Right lobe of liver (tissue), 6 donors: Measurements from ENCODE around the gene ATG4C. TPM values are rescaled to one million over a fixed set of nuclear protein-coding genes. Genes with fewer than 3 reads are reported as not detected.
A peak's percentile ranks its signal among the peaks of the same experiment; 100 is the strongest.
"Not testable (repeated sequence)": the region's sequence is repeated elsewhere in the genome, so short reads cannot be mapped to it uniquely, and the experiment has no call there.

Source experiments
- ATAC-seq, 4 donors: fragments of 200-7000 bp; cut with Tn5 transposase; one replicate each; pipeline ENCODE4 v1.9.1; 2020; ENCODE audit warnings: mild to moderate bottlenecking in 4 of 4, moderate library complexity in 4 of 4
- DNase-seq, 3 donors: peaks; one replicate each; pipeline ENCODE4 v3.0.0-alpha.2; 2020
- H3K27ac ChIP-seq, 3 donors: fragments of 200-600 bp; one replicate each; pipeline ENCODE4 v1.8.0; 2022
- H3K27me3 ChIP-seq, 2 donors: fragments of 200-600 bp; one replicate each; pipeline ENCODE4 v1.8.0; 2022
- H3K36me3 ChIP-seq, 4 donors: fragments of 200-600 bp; sonication (generic) in 1 of 4; one replicate each; pipeline versions ENCODE4 v1.5.1 to v1.8.0; 2017 to 2022; ENCODE audit warnings: control low read depth in 1 of 4
- H3K4me1 ChIP-seq, 4 donors: fragments of 200-600 bp; sonication (generic) in 1 of 4; one replicate each; pipeline versions ENCODE4 v1.5.1 to v1.8.0; 2017 to 2022; ENCODE audit warnings: control low read depth in 1 of 4
- H3K4me3 ChIP-seq, 3 donors: fragments of 200-600 bp; one replicate each; pipeline ENCODE4 v1.8.0; 2022
- H3K9me3 ChIP-seq, 4 donors: fragments of 200-600 bp; sonication (generic) in 1 of 4; one replicate each; pipeline versions ENCODE4 v1.5.1 to v1.8.0; 2017 to 2022; ENCODE audit warnings: control low read depth in 1 of 4
- CTCF ChIP-seq, 4 donors: fragments of 200-600 bp in 3 of 4; fragments of 450-650 bp in 1 of 4; IDR thresholded peaks; one replicate each; pipeline versions ENCODE4 v1.5.1 to v1.8.0; 2016 to 2022; ENCODE audit warnings: antibody characterized with exemption in 4 of 4, mild to moderate bottlenecking in 2 of 4
- POLR2A ChIP-seq: fragments of 450-650 bp; IDR thresholded peaks from one replicate; pipeline ENCODE4 v1.6.1; 2017; ENCODE audit warnings: antibody characterized with exemption, mild to moderate bottlenecking
- WGBS: methylation state at CpG from one replicate; pipeline ENCODE4 v1.1.6; 2018; ENCODE audit warnings: low coverage, low lambda C conversion rate; ENCODE audit not compliant: insufficient coverage; ENCODE audit errors: missing lambda C conversion rate; 5-methylcytosine and 5-hydroxymethylcytosine counted together
- intact Hi-C, 2 donors: fragments of 100-400 bp; cut with DNase I; formaldehyde crosslinking; loops; one replicate each; pipeline versions ENCODE4 v1.11.2 to v1.14.1; 2022
- long read RNA-seq: library from polyadenylated mRNA; unstranded; transcript quantifications from one replicate; pipeline ENCODE4 v2.0.0, GENCODE V29; 2019
- total RNA-seq, 6 experiments: library from RNA; depleted of rRNA in 2 of 6; stranded (reverse); fragments of >200 nt in 2 of 6; fragmentation: NEBNext Ultra II Directional in 3 of 6; extraction: Animal tissue kit (Norgen Biotek cat#: 25700) in 3 of 6; gene quantifications; one replicate each; pipeline versions ENCODE4 v1.1.0 to v1.2.4, GENCODE V29; 2016 to 2023
- donor health status: DM: no; HTN: yes; CAD: no.
- donor health status: DM: no; HTN: no; CAD: no.
- donor health status: DM: no; HTN: no; CAD: no.
- donor health status: DM: no; HTN: yes; CAD: no.
- donor health status: DM: no; HTN: yes; CAD: no.

The ATG4C gene
- 10 to 100 TPM in 1 of 6 experiments, 1 to 10 TPM in 5; 3.8 to 10.1 (median 6.3) TPM for total RNA-seq
- long read RNA-seq, partial matches to known transcripts, result 0 of 3 reads
- long read RNA-seq, other reads (novel, unspliced or antisense), result 0 of 3 reads

- peak; percentile 98 to 99 (median 98) for ATAC-seq
- intact Hi-C loops, result no loop called here
- WGBS, result under 1% methylated on average over 34 of the region's 38 CpGs
- H3K27me3 ChIP-seq, result no peaks in the 10 kb centered on the region
- DNase-seq, result peak; percentile 94 to 98 (median 97)
- TF ChIP-seq POLR2A (peak; percentile 67), CTCF (IDR thresholded peaks at IDR 0.05) (no peak)
- peak within 1 kb of the TSS; percentile 78 to 94 (median 83) for H3K4me3 ChIP-seq
- H3K9me3 ChIP-seq, result no peaks in the 10 kb centered on the region
- peaks cover 0 to 7% (median 3%) of the 10 kb centered on the region in 4 donors for H3K4me1 ChIP-seq
- H3K27ac ChIP-seq, result peak within 1 kb of the TSS; percentile 89 to 94 (median 92)
- no peaks in the 10 kb centered on the region for H3K36me3 ChIP-seq
Observed at GRCh38 chr1:62783736-62784508, at the start of gene ATG4C. ATG4C (plus strand) TSS chr1:62784132; CDS start chr1:62803787, 19,655 bp downstream.

- intact Hi-C loops, result no loop called here
- no peaks in the 10 kb centered on the region for H3K27me3 ChIP-seq
- peaks cover 0 to 23% (median 10%) of the 10 kb centered on the region in 4 donors for H3K4me1 ChIP-seq
- peak overlapping the region in 2 of 3 donors; percentile 91 to 96 for H3K27ac ChIP-seq
- TF ChIP-seq CTCF (IDR thresholded peaks at IDR 0.05) (no peak), POLR2A (no peak)
- no peak overlapping the region for H3K4me3 ChIP-seq
- H3K36me3 ChIP-seq, result no peaks in the 10 kb centered on the region
- no peak for ATAC-seq
- 69% methylated on average over 2 of the region's 3 CpGs for WGBS
- DNase-seq, result no peak
- no peaks in the 10 kb centered on the region for H3K9me3 ChIP-seq
Observed at GRCh38 chr1:62735491-62736171, 48.3 kb upstream of the ATG4C start.

- intact Hi-C loops, result not testable (repeated sequence)
- 72% methylated on average over 3 of the region's 3 CpGs for WGBS
Observed at GRCh38 chr1:62740701-62741100, 43.2 kb upstream of the ATG4C start.

GRCh38 chr1:62744611-62745577, 39.0 kb upstream of the ATG4C start:
- Histone ChIP-seq H3K9me3 (no peaks in the 10 kb centered on the region), H3K27ac (peak overlapping the region in 2 of 3 donors; percentile 28 to 47), H3K4me3 (no peak overlapping the region), H3K36me3 (no peaks in the 10 kb centered on the region), H3K4me1 (peaks cover 0 to 18% (median 4%) of the 10 kb centered on the region in 4 donors), H3K27me3 (no peaks in the 10 kb centered on the region)
- no peak for TF ChIP-seq CTCF (IDR thresholded peaks at IDR 0.05)
- no peak for TF ChIP-seq POLR2A
- 41% methylated on average over 3 of the region's 3 CpGs for WGBS
- peak; percentile 19 to 66 (median 32) for ATAC-seq
- intact Hi-C loops, result no loop called here
- DNase-seq, result no peak

More at GRCh38 chr1:62740701-62741100, 43.2 kb upstream of the ATG4C start:
- H3K27me3 ChIP-seq, DNase-seq, H3K27ac ChIP-seq, ATAC-seq, H3K36me3 ChIP-seq, H3K4me3 ChIP-seq, H3K9me3 ChIP-seq: not testable (repeated sequence)
- peaks cover 0 to 12% (median 4%) of the 10 kb centered on the region in 4 donors for H3K4me1 ChIP-seq
